Measurements from ENCODE around the gene LMBRD2. TPM values are rescaled to one million over a fixed set of nuclear protein-coding genes. Genes with fewer than 3 reads are reported as not detected.

LMBRD2 gene
- total and polyA plus RNA-seq, 2 of the 8 experiments (the other 6 are each of a cell fraction or from before 2014, with no cell fraction given) = 1.1 to 4.1 TPM

- Histone ChIP-seq H3K27me3 (replicated peaks in 1 of 4; ENCODE audit: control insufficient read depth in 3 of 4, extremely low read depth in 1 of 4, insufficient read depth in 3 of 4, low read length in 3 of 4) (no peaks in the 10 kb centered on the region), H4K20me1 (replicated peaks in 1 of 2; ENCODE audit: control insufficient read depth in 1 of 2, insufficient read depth in 2 of 2, low read length in 2 of 2) (no peaks in the 10 kb centered on the region), H2BK5ac (ENCODE audit: low read depth, low read length) (no peak overlapping the region), H3K14ac (ENCODE audit: insufficient read length) (no peak overlapping the region), H2BK12ac (ENCODE audit: low read depth, low read length) (no peak overlapping the region), H4K8ac (ENCODE audit: extremely low read depth, insufficient read depth, low read length) (no peak overlapping the region), H2AFZ (ENCODE audit: low read length) (no peak overlapping the region), H2BK20ac (ENCODE audit: low read length) (no peak overlapping the region), H3K23me2 (ENCODE audit: low read depth, low read length) (no peaks in the 10 kb centered on the region), H3K23ac (ENCODE audit: insufficient read length) (no peak overlapping the region), H4K5ac (ENCODE audit: insufficient read length, low read depth, low read length) (no peak overlapping the region), H3K36me3 (ENCODE audit: control insufficient read depth in 2 of 4, insufficient read depth in 4 of 4, low read length in 3 of 4) (peaks cover 0 to 9% (median 6%) of the 10 kb centered on the region in 4 experiments; a peak in 4 of 8 replicates), H3K79me2 (ENCODE audit: control insufficient read depth in 1 of 2, insufficient read depth in 2 of 2, low read length in 2 of 2) (no peaks in the 10 kb centered on the region), H3K4me1 (replicated peaks in 1 of 4; ENCODE audit: control insufficient read depth in 3 of 4, insufficient read depth in 4 of 4, low read length in 3 of 4) (no peaks in the 10 kb centered on the region), H4K91ac (replicated peaks; ENCODE audit: insufficient read length, low read length) (no peak overlapping the region), H2AK5ac (ENCODE audit: low read depth, low read length) (no peak overlapping the region), H3K79me1 (ENCODE audit: low read depth, low read length) (no peaks in the 10 kb centered on the region), H3K4me3 (ENCODE audit: extremely low read depth in 1 of 4, insufficient read depth in 2 of 4, low read depth in 3 of 4, low read length in 4 of 4) (no peak overlapping the region), H3K56ac (replicated peaks; ENCODE audit: insufficient read length, low read depth, low read length) (no peak overlapping the region), H3K4me2 (ENCODE audit: insufficient read depth in 1 of 2, low read depth in 2 of 2, low read length in 2 of 2) (no peak overlapping the region), H3K4ac (replicated peaks; ENCODE audit: insufficient read length, low read depth, low read length) (no peak overlapping the region), H3K18ac (ENCODE audit: extremely low read depth, low read length) (no peak overlapping the region), H2BK15ac (ENCODE audit: low read length) (no peak overlapping the region), H3K9ac (replicated peaks in 1 of 4; ENCODE audit: extremely low read depth in 1 of 4, low read depth in 3 of 4, low read length in 3 of 4) (no peak overlapping the region), H3K27ac (ENCODE audit: low read depth, low read length) (no peak overlapping the region), H2BK120ac (replicated peaks; ENCODE audit: low read depth, low read length) (no peak overlapping the region), H3K9me3 (ENCODE audit: insufficient read depth in 2 of 2, low read depth in 1 of 2, low read length in 1 of 2) (no peaks in the 10 kb centered on the region)
- ChIA-PET POLR2A (ENCODE audit: partially characterized antibody) (interaction anchor here (1.7 kb wide), 1 partner anchor 11 kb away, joined by 4 read pairs; no protein-coding TSS in a partner anchor), CTCF (ENCODE audit: partially characterized antibody) (interaction anchor here (2.1 kb wide), 1 partner anchor 94 kb away, joined by 8 read pairs; the partner anchor contains the start of genes LMBRD2 and SKP2)
- TF ChIP-seq TCF12 (IDR thresholded peaks at IDR 0.05; ENCODE audit: low read depth, low read length) = no peak
- TF ChIP-seq CHD1 (IDR thresholded peaks at IDR 0.05; ENCODE audit: low read depth, low read length) = no peak
- no peak for TF ChIP-seq ATF2 (IDR thresholded peaks at IDR 0.05; ENCODE audit: low read length)
- no peak for TF ChIP-seq HDAC6 (IDR thresholded peaks at IDR 0.05; ENCODE audit: low read depth, low read length)
- TF ChIP-seq SIX5 (IDR thresholded peaks at IDR 0.05; ENCODE audit: low read depth, low read length) = no peak
- TF ChIP-seq CEBPB (IDR thresholded peaks at IDR 0.05; ENCODE audit: low read depth, low read length) = no peak
- no peak for TF ChIP-seq NANOG (IDR thresholded peaks at IDR 0.05; ENCODE audit: insufficient read depth, low read depth, low read length, poor library complexity, severe bottlenecking)
- TF ChIP-seq RAD21 (IDR thresholded peaks at IDR 0.05 in 1 of 2, conservative IDR thresholded peaks at IDR 0.05 in 1 of 2; ENCODE audit: low read depth in 2 of 2, low read length in 2 of 2) = no peak
- no peak for TF ChIP-seq MAFK (IDR thresholded peaks at IDR 0.05; ENCODE audit: low read depth, low read length)
- no peak for FAIRE-seq
- no peak for DNase-seq (ENCODE audit: low read depth in 1 of 2, low spot score in 2 of 2)
- 91% methylated on average over 2 of the region's 2 CpGs; no CpG with 5 or more reads in 1 of the 2 experiments for WGBS, 2 experiments (ENCODE audit: extremely low coverage in 1 of 2, insufficient coverage in 1 of 2, insufficient read length in 1 of 2, insufficient replicate concordance in 2 of 2, low coverage in 1 of 2, low lambda C conversion rate in 2 of 2, missing lambda C conversion rate in 1 of 2)
Measured at GRCh38 chr5:36058776-36059175, 92.9 kb downstream of the LMBRD2 start.

Measured in H1 (cell line).